HepG2 (cell line): ENCODE measurements around the gene OR2AG1. TPM values are rescaled to one million over a fixed set of nuclear protein-coding genes. Genes with fewer than 3 reads are reported as not detected.
A peak's percentile ranks its signal among the peaks of the same experiment; 100 is the strongest.

ENCODE experiments used
- FOXK2 ChIP-seq: fragments of 450-650 bp; IDR thresholded peaks from 2 replicates; pipeline ENCODE4 v1.6.1; 2016
- KDM5A ChIP-seq: fragments of 200-600 bp; sonication (generic); IDR thresholded peaks from 2 replicates; pipeline ENCODE4 v1.7.0; 2018; ENCODE audit warnings: antibody characterized with exemption, mild to moderate bottlenecking, low read length, borderline replicate concordance
- REL ChIP-seq: sonication (generic); formaldehyde crosslinking; conservative IDR thresholded peaks from 2 replicates; pipeline ENCODE4 v1.8.0; 2022; ENCODE audit warnings: mild to moderate bottlenecking, missing genetic modification reagents, moderate library complexity
- SMC3 ChIP-seq: IDR thresholded peaks from 2 replicates; pipeline ENCODE4 v1.6.1; 2011; ENCODE audit warnings: low read length, improper control_type of control experiment
- STAG1 ChIP-seq: sonication (generic); formaldehyde crosslinking; IDR thresholded peaks from 2 replicates; pipeline ENCODE4 v1.4.0; 2020; ENCODE audit warnings: missing genetic modification reagents
- ZNF441 ChIP-seq: sonication (generic); formaldehyde crosslinking; IDR thresholded peaks from 2 replicates; pipeline ENCODE4 v1.7.0; 2021; ENCODE audit warnings: missing genetic modification reagents, borderline replicate concordance
- ZNF564 ChIP-seq: sonication (generic); formaldehyde crosslinking; IDR thresholded peaks from 2 replicates; pipeline ENCODE4 v1.8.1; 2023; ENCODE audit warnings: mild to moderate bottlenecking, missing genetic modification reagents
- polyA plus RNA-seq, 8 experiments: library from polyadenylated mRNA; depleted of rRNA in 3 of 8; stranded (reverse) in 7 of 8; unstranded in 1 of 8; fragments of >200 nt; fragmentation: Illumina TruSeq in 4 of 8; extraction: Trizol in 4 of 8; gene quantifications; 2 replicates each; pipeline versions ENCODE4 v1.2.1 to v1.2.3, GENCODE V29; 2011 to 2016; ENCODE audit warnings: low read depth in 4 of 8, missing spikeins in 1 of 8, mixed read lengths in 1 of 8; ENCODE audit not compliant: insufficient read depth in 1 of 8
- total RNA-seq, 5 experiments: library from RNA; depleted of rRNA; stranded (reverse); fragments of >200 nt; fragmentation: Illumina TruSeq; extraction: Trizol; gene quantifications; 2 replicates each; pipeline ENCODE4 v1.2.3, GENCODE V29; 2016; ENCODE audit warnings: low read depth in 1 of 5
- TF ChIP-seq, protein P1 (sequence below): sonication (generic); formaldehyde crosslinking; IDR thresholded peaks from 2 replicates; pipeline ENCODE4 v1.4.0; 2020; ENCODE audit warnings: missing genetic modification reagents, borderline replicate concordance
- TF ChIP-seq, protein P2 (sequence below): IDR thresholded peaks from 2 replicates; pipeline ENCODE4 v1.6.1; 2016; ENCODE audit warnings: mild to moderate bottlenecking, missing biosample characterization, missing genetic modification reagents
- TF ChIP-seq, protein P3 (sequence below): sonication (generic); formaldehyde crosslinking; IDR thresholded peaks from 2 replicates; pipeline ENCODE4 v1.4.0; 2020; ENCODE audit warnings: missing genetic modification reagents
- TF ChIP-seq, protein P4 (sequence below): sonication (generic); formaldehyde crosslinking; IDR thresholded peaks from 2 replicates; pipeline ENCODE4 v1.5.0; 2020; ENCODE audit warnings: mild to moderate bottlenecking, missing genetic modification reagents, moderate library complexity
- TF ChIP-seq, protein P5 (sequence below): sonication (generic); formaldehyde crosslinking; IDR thresholded peaks from 2 replicates; pipeline ENCODE4 v1.4.0; 2020; ENCODE audit warnings: missing genetic modification reagents, borderline replicate concordance
- TF ChIP-seq, protein P6 (sequence below): sonication (generic); formaldehyde crosslinking; IDR thresholded peaks from one replicate; pipeline ENCODE4 v1.5.1; 2020; ENCODE audit warnings: mild to moderate bottlenecking, missing genetic modification reagents; ENCODE audit errors: not compliant biosample characterization

Gene OR2AG1
- total and polyA plus RNA-seq, 2 of the 13 experiments (the other 11 are each of a cell fraction or from before 2014, with no cell fraction given) = not detected

DNA sequence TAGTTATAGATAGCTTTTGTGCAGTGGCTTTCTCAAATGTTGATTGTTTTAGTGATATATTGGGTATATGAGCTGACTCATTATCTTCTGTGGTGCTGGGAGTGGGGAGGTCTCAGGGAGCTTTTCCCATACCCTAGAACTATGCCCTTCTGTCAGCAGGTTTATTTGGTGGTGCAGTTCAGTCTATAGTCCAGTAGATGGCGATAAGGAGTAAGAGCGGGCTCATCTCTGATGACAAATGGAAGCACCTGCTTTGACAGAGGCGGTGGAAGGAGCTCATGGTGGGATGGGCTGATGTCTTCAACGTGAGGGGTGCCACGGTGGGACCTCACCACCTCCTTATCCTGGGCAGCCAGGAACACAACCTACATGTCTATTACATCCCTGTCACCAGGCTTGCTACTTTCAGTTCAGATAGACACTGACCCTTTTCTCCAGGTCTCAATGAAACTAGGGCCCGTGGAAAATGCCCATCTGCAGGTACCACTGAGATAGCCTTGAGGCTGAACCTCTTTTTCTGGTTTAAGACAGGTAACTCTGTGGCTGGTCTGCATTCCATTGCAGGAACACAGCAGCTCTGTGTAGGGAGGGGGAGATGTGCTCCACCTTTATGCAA is 29.7 kb downstream of the OR2AG1 start (continued):
- TF ChIP-seq, protein P1, sequence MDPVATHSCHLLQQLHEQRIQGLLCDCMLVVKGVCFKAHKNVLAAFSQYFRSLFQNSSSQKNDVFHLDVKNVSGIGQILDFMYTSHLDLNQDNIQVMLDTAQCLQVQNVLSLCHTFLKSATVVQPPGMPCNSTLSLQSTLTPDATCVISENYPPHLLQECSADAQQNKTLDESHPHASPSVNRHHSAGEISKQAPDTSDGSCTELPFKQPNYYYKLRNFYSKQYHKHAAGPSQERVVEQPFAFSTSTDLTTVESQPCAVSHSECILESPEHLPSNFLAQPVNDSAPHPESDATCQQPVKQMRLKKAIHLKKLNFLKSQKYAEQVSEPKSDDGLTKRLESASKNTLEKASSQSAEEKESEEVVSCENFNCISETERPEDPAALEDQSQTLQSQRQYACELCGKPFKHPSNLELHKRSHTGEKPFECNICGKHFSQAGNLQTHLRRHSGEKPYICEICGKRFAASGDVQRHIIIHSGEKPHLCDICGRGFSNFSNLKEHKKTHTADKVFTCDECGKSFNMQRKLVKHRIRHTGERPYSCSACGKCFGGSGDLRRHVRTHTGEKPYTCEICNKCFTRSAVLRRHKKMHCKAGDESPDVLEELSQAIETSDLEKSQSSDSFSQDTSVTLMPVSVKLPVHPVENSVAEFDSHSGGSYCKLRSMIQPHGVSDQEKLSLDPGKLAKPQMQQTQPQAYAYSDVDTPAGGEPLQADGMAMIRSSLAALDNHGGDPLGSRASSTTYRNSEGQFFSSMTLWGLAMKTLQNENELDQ (CRISPR knock-in tag) = no peak
- TF ChIP-seq ZNF564 (CRISPR knock-in tag) (no peak), STAG1 (CRISPR knock-in tag) (peak; percentile 56), ZNF441 (CRISPR knock-in tag) (no peak), FOXK2 (no peak), REL (CRISPR knock-in tag) (no peak), SMC3 (peak; percentile 47; the same call in 1 of the 2 replicates), KDM5A (no peak)
- TF ChIP-seq, protein P2, sequence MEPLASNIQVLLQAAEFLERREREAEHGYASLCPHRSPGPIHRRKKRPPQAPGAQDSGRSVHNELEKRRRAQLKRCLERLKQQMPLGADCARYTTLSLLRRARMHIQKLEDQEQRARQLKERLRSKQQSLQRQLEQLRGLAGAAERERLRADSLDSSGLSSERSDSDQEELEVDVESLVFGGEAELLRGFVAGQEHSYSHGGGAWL (CRISPR knock-in tag) = no peak
- TF ChIP-seq, protein P3, sequence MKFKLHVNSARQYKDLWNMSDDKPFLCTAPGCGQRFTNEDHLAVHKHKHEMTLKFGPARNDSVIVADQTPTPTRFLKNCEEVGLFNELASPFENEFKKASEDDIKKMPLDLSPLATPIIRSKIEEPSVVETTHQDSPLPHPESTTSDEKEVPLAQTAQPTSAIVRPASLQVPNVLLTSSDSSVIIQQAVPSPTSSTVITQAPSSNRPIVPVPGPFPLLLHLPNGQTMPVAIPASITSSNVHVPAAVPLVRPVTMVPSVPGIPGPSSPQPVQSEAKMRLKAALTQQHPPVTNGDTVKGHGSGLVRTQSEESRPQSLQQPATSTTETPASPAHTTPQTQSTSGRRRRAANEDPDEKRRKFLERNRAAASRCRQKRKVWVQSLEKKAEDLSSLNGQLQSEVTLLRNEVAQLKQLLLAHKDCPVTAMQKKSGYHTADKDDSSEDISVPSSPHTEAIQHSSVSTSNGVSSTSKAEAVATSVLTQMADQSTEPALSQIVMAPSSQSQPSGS (CRISPR knock-in tag) = no peak
- TF ChIP-seq, protein P4, sequence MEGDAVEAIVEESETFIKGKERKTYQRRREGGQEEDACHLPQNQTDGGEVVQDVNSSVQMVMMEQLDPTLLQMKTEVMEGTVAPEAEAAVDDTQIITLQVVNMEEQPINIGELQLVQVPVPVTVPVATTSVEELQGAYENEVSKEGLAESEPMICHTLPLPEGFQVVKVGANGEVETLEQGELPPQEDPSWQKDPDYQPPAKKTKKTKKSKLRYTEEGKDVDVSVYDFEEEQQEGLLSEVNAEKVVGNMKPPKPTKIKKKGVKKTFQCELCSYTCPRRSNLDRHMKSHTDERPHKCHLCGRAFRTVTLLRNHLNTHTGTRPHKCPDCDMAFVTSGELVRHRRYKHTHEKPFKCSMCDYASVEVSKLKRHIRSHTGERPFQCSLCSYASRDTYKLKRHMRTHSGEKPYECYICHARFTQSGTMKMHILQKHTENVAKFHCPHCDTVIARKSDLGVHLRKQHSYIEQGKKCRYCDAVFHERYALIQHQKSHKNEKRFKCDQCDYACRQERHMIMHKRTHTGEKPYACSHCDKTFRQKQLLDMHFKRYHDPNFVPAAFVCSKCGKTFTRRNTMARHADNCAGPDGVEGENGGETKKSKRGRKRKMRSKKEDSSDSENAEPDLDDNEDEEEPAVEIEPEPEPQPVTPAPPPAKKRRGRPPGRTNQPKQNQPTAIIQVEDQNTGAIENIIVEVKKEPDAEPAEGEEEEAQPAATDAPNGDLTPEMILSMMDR (CRISPR knock-in tag) = peak; percentile 81
- TF ChIP-seq, protein P5, sequence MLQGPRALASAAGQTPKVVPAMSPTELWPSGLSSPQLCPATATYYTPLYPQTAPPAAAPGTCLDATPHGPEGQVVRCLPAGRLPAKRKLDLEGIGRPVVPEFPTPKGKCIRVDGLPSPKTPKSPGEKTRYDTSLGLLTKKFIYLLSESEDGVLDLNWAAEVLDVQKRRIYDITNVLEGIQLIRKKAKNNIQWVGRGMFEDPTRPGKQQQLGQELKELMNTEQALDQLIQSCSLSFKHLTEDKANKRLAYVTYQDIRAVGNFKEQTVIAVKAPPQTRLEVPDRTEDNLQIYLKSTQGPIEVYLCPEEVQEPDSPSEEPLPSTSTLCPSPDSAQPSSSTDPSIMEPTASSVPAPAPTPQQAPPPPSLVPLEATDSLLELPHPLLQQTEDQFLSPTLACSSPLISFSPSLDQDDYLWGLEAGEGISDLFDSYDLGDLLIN = no peak
- TF ChIP-seq, protein P6, sequence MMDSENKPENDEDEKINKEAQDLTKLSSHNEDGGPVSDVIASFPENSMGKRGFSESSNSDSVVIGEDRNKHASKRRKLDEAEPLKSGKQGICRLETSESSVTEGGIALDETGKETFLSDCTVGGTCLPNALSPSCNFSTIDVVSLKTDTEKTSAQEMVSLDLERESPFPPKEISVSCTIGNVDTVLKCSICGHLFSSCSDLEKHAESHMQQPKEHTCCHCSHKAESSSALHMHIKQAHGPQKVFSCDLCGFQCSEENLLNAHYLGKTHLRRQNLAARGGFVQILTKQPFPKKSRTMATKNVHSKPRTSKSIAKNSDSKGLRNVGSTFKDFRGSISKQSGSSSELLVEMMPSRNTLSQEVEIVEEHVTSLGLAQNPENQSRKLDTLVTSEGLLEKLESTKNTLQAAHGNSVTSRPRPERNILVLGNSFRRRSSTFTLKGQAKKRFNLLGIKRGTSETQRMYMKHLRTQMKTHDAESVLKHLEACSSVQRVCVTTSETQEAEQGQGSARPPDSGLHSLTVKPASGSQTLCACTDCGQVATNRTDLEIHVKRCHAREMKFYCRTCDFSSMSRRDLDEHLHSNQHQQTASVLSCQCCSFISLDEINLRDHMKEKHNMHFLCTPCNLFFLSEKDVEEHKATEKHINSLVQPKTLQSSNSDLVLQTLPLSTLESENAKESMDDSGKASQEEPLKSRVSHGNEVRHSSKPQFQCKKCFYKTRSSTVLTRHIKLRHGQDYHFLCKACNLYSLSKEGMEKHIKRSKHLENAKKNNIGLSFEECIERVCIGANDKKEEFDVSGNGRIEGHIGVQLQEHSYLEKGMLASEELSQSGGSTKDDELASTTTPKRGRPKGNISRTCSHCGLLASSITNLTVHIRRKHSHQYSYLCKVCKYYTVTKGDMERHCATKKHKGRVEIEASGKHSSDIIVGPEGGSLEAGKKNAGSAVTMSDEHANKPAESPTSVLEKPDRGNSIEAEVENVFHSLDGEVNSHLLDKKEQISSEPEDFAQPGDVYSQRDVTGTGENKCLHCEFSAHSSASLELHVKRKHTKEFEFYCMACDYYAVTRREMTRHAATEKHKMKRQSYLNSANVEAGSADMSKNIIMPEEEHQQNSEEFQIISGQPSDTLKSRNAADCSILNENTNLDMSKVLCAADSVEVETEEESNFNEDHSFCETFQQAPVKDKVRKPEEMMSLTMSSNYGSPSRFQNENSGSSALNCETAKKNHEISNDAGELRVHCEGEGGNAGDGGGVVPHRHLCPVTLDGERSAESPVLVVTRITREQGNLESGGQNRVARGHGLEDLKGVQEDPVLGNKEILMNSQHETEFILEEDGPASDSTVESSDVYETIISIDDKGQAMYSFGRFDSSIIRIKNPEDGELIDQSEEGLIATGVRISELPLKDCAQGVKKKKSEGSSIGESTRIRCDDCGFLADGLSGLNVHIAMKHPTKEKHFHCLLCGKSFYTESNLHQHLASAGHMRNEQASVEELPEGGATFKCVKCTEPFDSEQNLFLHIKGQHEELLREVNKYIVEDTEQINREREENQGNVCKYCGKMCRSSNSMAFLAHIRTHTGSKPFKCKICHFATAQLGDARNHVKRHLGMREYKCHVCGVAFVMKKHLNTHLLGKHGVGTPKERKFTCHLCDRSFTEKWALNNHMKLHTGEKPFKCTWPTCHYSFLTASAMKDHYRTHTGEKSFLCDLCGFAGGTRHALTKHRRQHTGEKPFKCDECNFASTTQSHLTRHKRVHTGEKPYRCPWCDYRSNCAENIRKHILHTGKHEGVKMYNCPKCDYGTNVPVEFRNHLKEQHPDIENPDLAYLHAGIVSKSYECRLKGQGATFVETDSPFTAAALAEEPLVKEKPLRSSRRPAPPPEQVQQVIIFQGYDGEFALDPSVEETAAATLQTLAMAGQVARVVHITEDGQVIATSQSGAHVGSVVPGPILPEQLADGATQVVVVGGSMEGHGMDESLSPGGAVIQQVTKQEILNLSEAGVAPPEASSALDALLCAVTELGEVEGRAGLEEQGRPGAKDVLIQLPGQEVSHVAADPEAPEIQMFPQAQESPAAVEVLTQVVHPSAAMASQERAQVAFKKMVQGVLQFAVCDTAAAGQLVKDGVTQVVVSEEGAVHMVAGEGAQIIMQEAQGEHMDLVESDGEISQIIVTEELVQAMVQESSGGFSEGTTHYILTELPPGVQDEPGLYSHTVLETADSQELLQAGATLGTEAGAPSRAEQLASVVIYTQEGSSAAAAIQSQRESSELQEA (CRISPR knock-in tag) = no peak
